ENCODE measurements around the gene ARF3. TPM values are rescaled to one million over a fixed set of nuclear protein-coding genes. Genes with fewer than 3 reads are reported as not detected.
A peak's percentile ranks its signal among the peaks of the same experiment; 100 is the strongest.

The ARF3 gene
- total and polyA plus RNA-seq, 12 donors: 30.3 to 90.8 (median 53.8) TPM

GRCh38 chr12:48970702-48971334 lies 13.5 kb upstream of the ARF3 start:
- Histone ChIP-seq H3K27me3 (peaks cover 19 to 83% (median 68%) of the 10 kb centered on the region in 7 donors), H3K4me1 (peaks cover 6 to 36% (median 25%) of the 10 kb centered on the region in 9 donors), H3K36me3 (no peaks in the 10 kb centered on the region), H3K4me3 (peak overlapping the region in 5 of 10 donors; percentile 30 to 48 (median 42)), H3K9me3 (no peaks in the 10 kb centered on the region), H3K27ac (no peak overlapping the region)
- no peak for DNase-seq
- no peak for ATAC-seq
- 35% methylated on average over 10 of the region's 10 CpGs for WGBS, 2 donors
- TF ChIP-seq CTCF (IDR thresholded peaks at IDR 0.05): no peak
- intact Hi-C loops (cut with DNase I): no loop called here

- Histone ChIP-seq H3K27ac (no peak overlapping the region), H3K4me3 (peak overlapping the region in 6 of 10 donors; percentile 13 to 33 (median 20)), H3K4me1 (peaks cover 6 to 36% (median 25%) of the 10 kb centered on the region in 9 donors), H3K9me3 (no peaks in the 10 kb centered on the region), H3K36me3 (no peaks in the 10 kb centered on the region), H3K27me3 (peaks cover 19 to 75% (median 61%) of the 10 kb centered on the region in 7 donors)
- WGBS, 2 donors: 7 to 9% methylated on average over 77 of the region's 77 CpGs
- ATAC-seq (peak in 3 of 8 donors; percentile 30 to 57 (median 33)), DNase-seq (no peak)
- TF ChIP-seq CTCF (IDR thresholded peaks at IDR 0.05): peak in 3 of 9 donors; percentile 13 to 19 (median 18)
- intact Hi-C loops (cut with DNase I): no loop called here
Observed at GRCh38 chr12:48969833-48970701, 12.8 kb upstream of the ARF3 start.

GRCh38 chr12:48969160-48969771 lies 12.0 kb upstream of the ARF3 start:
- ATAC-seq (no peak), DNase-seq (no peak)
- Histone ChIP-seq H3K4me3 (no peak overlapping the region), H3K4me1 (peaks cover 6 to 33% (median 25%) of the 10 kb centered on the region in 9 donors), H3K9me3 (no peaks in the 10 kb centered on the region), H3K36me3 (no peaks in the 10 kb centered on the region), H3K27ac (no peak overlapping the region), H3K27me3 (peaks cover 19 to 67% (median 55%) of the 10 kb centered on the region in 7 donors)
- no peak for TF ChIP-seq CTCF (IDR thresholded peaks at IDR 0.05)
- 52 to 55% methylated on average over 8 of the region's 8 CpGs for WGBS, 2 donors
- intact Hi-C loops (cut with DNase I): no loop called here

GRCh38 chr12:48968467-48968866 lies 11.2 kb upstream of the ARF3 start:
- no peaks in the 10 kb centered on the region for H3K9me3 ChIP-seq
- peaks cover 16 to 59% (median 47%) of the 10 kb centered on the region in 7 donors for H3K27me3 ChIP-seq
- no peak overlapping the region for H3K4me3 ChIP-seq
- 80 to 87% methylated on average over 3 of the region's 3 CpGs for WGBS, 2 donors
- intact Hi-C loops (cut with DNase I): no loop called here
- no peak for TF ChIP-seq CTCF (IDR thresholded peaks at IDR 0.05)
- no peak for DNase-seq
- no peak overlapping the region for H3K27ac ChIP-seq
- H3K4me1 ChIP-seq: peaks cover 6 to 27% (median 18%) of the 10 kb centered on the region in 9 donors
- no peaks in the 10 kb centered on the region for H3K36me3 ChIP-seq
- ATAC-seq: no peak

Measured in heart right ventricle (tissue), 16 donors.